Tibial nerve (tissue), 4 donors: ENCODE data around the gene HSF2. TPM values are rescaled to one million over a fixed set of nuclear protein-coding genes. Genes with fewer than 3 reads are reported as not detected.

ENCODE experiments used
- DNase-seq, 2 donors: peaks; one replicate each; pipeline ENCODE4 v3.0.0-alpha.2; 2019; ENCODE audit warnings: low spot score in 2 of 2
- H3K27ac ChIP-seq, 4 donors: fragments of 200-600 bp; sonication (generic) in 3 of 4; one replicate each; pipeline ENCODE4 v1.5.1; 2017 to 2019; ENCODE audit warnings: mild to moderate bottlenecking in 1 of 4
- H3K27me3 ChIP-seq, 2 donors: fragments of 200-600 bp; sonication (generic) in 1 of 2; one replicate each; pipeline versions ENCODE4 v1.5.1 to v1.6.0; 2017 to 2019
- H3K36me3 ChIP-seq, 3 donors: fragments of 200-600 bp; sonication (generic); one replicate each; pipeline ENCODE4 v1.5.1; 2018 to 2019
- H3K4me1 ChIP-seq, 4 donors: fragments of 200-600 bp; sonication (generic) in 3 of 4; one replicate each; pipeline ENCODE4 v1.5.1; 2017 to 2019
- H3K4me3 ChIP-seq, 4 donors: fragments of 200-600 bp; sonication (generic) in 3 of 4; one replicate each; pipeline ENCODE4 v1.5.1; 2017 to 2019; ENCODE audit warnings: mild to moderate bottlenecking in 1 of 4, moderate library complexity in 1 of 4
- H3K9me3 ChIP-seq, 4 donors: fragments of 200-600 bp; sonication (generic) in 3 of 4; one replicate each; pipeline ENCODE4 v1.5.1; 2017 to 2019
- EP300 ChIP-seq, 2 donors: sonication (generic); formaldehyde crosslinking; IDR thresholded peaks; one replicate each; pipeline ENCODE4 v1.6.1; 2017; ENCODE audit warnings: antibody characterized with exemption in 2 of 2, mild to moderate bottlenecking in 1 of 2
- POLR2A ChIP-seq, 2 donors: fragments of 450-650 bp; IDR thresholded peaks; one replicate each; pipeline ENCODE4 v1.6.1; 2017; ENCODE audit warnings: antibody characterized with exemption in 2 of 2, mild to moderate bottlenecking in 2 of 2, moderate library complexity in 2 of 2
- WGBS, 2 donors: methylation state at CpG; one replicate each; pipeline ENCODE4 v1.1.5; 2018; 5-methylcytosine and 5-hydroxymethylcytosine counted together
- total RNA-seq, 4 donors: library from RNA; depleted of rRNA; stranded (reverse); fragments of >200 nt; gene quantifications; one replicate each; pipeline ENCODE4 v1.1.0, GENCODE V29; 2016
- TF ChIP-seq, protein P1 (sequence below), 5 experiments: fragments of 200-600 bp in 3 of 5; fragments of 450-650 bp in 2 of 5; sonication (generic) in 3 of 5; IDR thresholded peaks; one replicate each; pipeline ENCODE4 v1.5.1; 2016 to 2019; ENCODE audit warnings: antibody characterized with exemption in 5 of 5, mild to moderate bottlenecking in 3 of 5, moderate library complexity in 2 of 5

Gene HSF2
- total RNA-seq, 4 donors from 2014 or later: 20.7 to 40.6 (median 31.5) TPM

DNA sequence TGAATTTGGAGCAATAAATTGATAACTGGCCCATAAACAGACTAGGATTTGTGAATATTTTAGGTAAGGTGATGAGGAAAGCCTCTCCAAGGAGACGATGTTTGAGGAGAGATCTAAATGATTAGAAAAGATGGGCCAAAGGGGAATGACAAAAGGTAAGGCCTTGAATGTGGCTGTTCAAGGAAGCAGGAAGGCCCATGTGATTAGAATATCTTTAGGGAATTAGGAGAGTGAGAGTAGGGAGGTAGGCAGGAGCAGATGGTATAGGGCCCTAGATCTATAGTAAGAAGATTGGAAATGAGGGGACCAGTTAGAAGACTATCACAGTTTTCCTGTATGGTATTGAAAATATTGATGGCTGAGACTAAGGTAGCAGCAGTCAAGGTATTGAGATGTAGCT lies 6.7 kb downstream of the HSF2 start:
- Histone ChIP-seq H3K27me3 (no peaks in the 10 kb centered on the region), H3K27ac (no peak overlapping the region), H3K36me3 (no peaks in the 10 kb centered on the region), H3K4me3 (no peak overlapping the region), H3K4me1 (peaks cover 0 to 27% (median 4%) of the 10 kb centered on the region in 4 donors), H3K9me3 (no peaks in the 10 kb centered on the region)
- TF ChIP-seq EP300 (IDR thresholded peaks at IDR 0.05) (no peak), POLR2A (IDR thresholded peaks at IDR 0.05) (no peak)
- TF ChIP-seq, protein P1, sequence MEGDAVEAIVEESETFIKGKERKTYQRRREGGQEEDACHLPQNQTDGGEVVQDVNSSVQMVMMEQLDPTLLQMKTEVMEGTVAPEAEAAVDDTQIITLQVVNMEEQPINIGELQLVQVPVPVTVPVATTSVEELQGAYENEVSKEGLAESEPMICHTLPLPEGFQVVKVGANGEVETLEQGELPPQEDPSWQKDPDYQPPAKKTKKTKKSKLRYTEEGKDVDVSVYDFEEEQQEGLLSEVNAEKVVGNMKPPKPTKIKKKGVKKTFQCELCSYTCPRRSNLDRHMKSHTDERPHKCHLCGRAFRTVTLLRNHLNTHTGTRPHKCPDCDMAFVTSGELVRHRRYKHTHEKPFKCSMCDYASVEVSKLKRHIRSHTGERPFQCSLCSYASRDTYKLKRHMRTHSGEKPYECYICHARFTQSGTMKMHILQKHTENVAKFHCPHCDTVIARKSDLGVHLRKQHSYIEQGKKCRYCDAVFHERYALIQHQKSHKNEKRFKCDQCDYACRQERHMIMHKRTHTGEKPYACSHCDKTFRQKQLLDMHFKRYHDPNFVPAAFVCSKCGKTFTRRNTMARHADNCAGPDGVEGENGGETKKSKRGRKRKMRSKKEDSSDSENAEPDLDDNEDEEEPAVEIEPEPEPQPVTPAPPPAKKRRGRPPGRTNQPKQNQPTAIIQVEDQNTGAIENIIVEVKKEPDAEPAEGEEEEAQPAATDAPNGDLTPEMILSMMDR (IDR thresholded peaks at IDR 0.05): no peak
- 94 to 97% methylated on average over 1 of the region's 1 CpG for WGBS, 2 donors
- no peak for DNase-seq

DNA sequence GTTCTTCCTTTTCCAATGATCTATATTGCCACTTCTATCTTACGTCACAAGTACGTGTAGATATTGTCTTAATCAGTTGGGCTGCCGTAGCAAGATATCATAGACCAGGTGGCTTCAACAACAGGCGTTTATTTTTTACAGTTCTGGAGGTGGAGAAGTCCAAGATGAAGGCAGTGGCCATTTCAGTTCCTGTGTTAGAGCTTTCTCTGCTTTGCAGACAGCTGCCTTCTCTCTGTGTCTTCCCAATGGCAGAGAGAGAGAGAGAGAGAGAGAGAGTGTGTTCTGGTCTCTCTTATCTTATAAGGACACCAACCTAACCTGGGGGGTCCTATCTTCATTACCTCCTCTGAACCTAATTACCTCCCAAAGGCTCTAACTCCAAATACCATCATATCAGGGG lies 8.3 kb downstream of the HSF2 start:
- peaks cover 0 to 17% (median 0%) of the 10 kb centered on the region in 4 donors for H3K4me1 ChIP-seq
- no peak overlapping the region for H3K27ac ChIP-seq
- DNase-seq: no peak
- no peak overlapping the region for H3K4me3 ChIP-seq
- H3K36me3 ChIP-seq: peaks cover 0 to 5% (median 0%) of the 10 kb centered on the region in 3 donors
- TF ChIP-seq EP300 (IDR thresholded peaks at IDR 0.05) (no peak), POLR2A (IDR thresholded peaks at IDR 0.05) (no peak)
- TF ChIP-seq, protein P1 (IDR thresholded peaks at IDR 0.05): no peak
- 67 to 97% methylated on average over 4 of the region's 4 CpGs for WGBS, 2 donors
- H3K9me3 ChIP-seq: no peaks in the 10 kb centered on the region
- no peaks in the 10 kb centered on the region for H3K27me3 ChIP-seq

DNA sequence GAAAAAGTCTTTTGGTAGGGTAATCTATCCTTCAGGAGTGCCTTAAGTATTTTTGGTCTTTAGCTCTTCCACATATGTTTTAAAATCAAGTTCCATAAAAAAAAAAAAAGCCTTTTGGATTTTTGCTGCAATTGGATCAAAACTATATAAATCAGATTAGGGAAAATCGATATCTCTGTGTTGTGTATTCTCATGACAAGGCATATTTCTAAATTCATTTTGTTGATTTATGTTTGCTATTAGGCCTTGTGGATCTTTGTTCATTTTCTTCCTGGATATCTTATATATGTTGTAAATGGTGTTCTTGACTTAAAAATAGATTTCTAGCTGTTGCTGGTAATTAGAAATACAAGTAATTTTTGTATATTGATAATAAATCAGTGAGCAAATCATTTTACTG lies 8.8 kb downstream of the HSF2 start:
- DNase-seq: no peak
- no peaks in the 10 kb centered on the region for H3K9me3 ChIP-seq
- WGBS, 2 donors: 90 to 98% methylated on average over 1 of the region's 1 CpG
- peaks cover 0 to 16% (median 0%) of the 10 kb centered on the region in 4 donors for H3K4me1 ChIP-seq
- no peak overlapping the region for H3K4me3 ChIP-seq
- H3K36me3 ChIP-seq: peaks cover 0 to 11% (median 0%) of the 10 kb centered on the region in 3 donors
- H3K27me3 ChIP-seq: no peaks in the 10 kb centered on the region
- H3K27ac ChIP-seq: no peak overlapping the region
- TF ChIP-seq, protein P1 (IDR thresholded peaks at IDR 0.05): no peak
- TF ChIP-seq POLR2A (IDR thresholded peaks at IDR 0.05) (no peak), EP300 (IDR thresholded peaks at IDR 0.05) (no peak)

DNA sequence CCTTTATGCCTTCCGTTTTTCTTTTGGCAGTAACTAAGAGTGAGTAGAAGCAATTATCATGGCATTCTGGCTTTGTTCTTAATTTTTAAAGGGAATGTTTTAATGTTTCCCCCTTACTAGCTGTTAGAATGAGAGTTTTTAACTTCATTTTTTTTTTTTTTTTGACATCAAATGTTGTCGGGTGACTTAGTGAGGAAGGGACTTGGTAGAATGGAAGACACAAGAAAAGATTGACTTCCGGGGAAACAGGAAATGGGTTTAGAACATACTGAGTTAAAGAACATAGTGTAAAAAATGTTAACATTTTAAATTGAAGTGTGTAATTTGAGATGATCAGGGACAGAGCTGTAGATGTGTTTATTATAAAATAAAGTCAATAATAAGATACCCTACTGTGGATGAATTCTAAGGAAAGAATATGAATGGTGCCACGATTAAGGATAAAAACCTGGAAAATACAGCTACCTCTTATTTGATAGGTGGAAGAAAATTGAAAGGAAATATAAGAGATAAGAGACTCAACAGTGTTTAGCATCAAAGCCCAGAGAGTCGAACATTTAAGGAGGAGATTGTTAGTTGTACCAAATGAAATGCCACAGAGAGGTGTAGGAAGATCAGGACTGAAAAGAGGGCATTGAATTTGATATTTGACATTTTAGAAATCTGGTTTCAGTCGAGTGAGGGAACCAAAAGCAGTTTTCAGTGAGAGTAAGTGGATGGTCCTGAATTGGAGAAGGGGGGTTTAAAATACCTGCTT lies 9.4 kb downstream of the HSF2 start:
- no peak for TF ChIP-seq POLR2A (IDR thresholded peaks at IDR 0.05)
- TF ChIP-seq, protein P1 (IDR thresholded peaks at IDR 0.05): no peak
- TF ChIP-seq EP300 (IDR thresholded peaks at IDR 0.05): no peak
- Histone ChIP-seq H3K4me3 (no peak overlapping the region), H3K36me3 (peaks cover 0 to 16% (median 0%) of the 10 kb centered on the region in 3 donors), H3K9me3 (no peaks in the 10 kb centered on the region), H3K27me3 (no peaks in the 10 kb centered on the region), H3K4me1 (peaks cover 0 to 10% (median 0%) of the 10 kb centered on the region in 4 donors), H3K27ac (no peak overlapping the region)
- WGBS, 2 donors: 69 to 78% methylated on average over 6 of the region's 6 CpGs
- no peak for DNase-seq

DNA sequence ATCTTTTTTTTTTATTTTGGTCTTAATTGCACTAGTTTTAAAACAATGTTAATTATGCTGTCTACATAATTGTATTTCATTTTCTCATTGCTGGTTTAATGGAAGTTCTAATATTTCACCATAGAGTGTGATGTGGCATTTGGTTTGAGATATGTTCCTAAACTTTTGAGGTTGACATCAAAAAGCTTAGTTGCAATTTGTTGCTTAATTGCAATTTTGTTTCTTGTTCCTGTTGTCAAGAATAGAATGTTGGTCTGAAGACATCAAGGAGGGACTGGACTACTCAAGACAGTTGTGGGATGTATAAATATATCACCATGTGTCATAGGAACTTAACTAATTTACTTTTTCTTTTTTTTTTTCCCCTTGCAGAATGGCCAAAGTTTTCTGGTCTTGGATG lies 12.5 kb downstream of the HSF2 start:
- TF ChIP-seq, protein P1 (IDR thresholded peaks at IDR 0.05): no peak
- TF ChIP-seq EP300 (IDR thresholded peaks at IDR 0.05): no peak
- TF ChIP-seq POLR2A (IDR thresholded peaks at IDR 0.05): no peak

More for the DNA sequence above, 12.5 kb downstream of the HSF2 start:
- H3K4me1 ChIP-seq: no peaks in the 10 kb centered on the region
- peaks cover 0 to 16% (median 0%) of the 10 kb centered on the region in 3 donors for H3K36me3 ChIP-seq
- no peaks in the 10 kb centered on the region for H3K27me3 ChIP-seq
- no peak for DNase-seq
- no peak overlapping the region for H3K4me3 ChIP-seq
- H3K27ac ChIP-seq: no peak overlapping the region
- H3K9me3 ChIP-seq: no peaks in the 10 kb centered on the region
